Measurements from ENCODE around the gene UGT1A10. TPM values are rescaled to one million over a fixed set of nuclear protein-coding genes. Genes with fewer than 3 reads are reported as not detected.
"Not testable (repeated sequence)": the region's sequence is repeated elsewhere in the genome, so short reads cannot be mapped to it uniquely, and the experiment has no call there.

UGT1A10 gene
- not detected in 2 replicates for total RNA-seq

GRCh38 chr2:233636306-233636705 is at the start of gene UGT1A10:
UGT1A10 (plus strand) TSS chr2:233636448; CDS start chr2:233636523, 75 bp downstream.
- DNase-seq (ENCODE audit: low read depth); H3K27me3 ChIP-seq (ENCODE audit: control insufficient read depth, insufficient read depth, low read length); H3K4me3 ChIP-seq (ENCODE audit: low read depth, low read length); H3K36me3 ChIP-seq (ENCODE audit: control insufficient read depth, insufficient read depth, low read length): not testable (repeated sequence)
- peak; percentile 50 for FAIRE-seq

- FAIRE-seq (peak; percentile 91), DNase-seq (ENCODE audit: low read depth) (no peak)
- no peaks in the 10 kb centered on the region for H3K27me3 ChIP-seq (ENCODE audit: control insufficient read depth, insufficient read depth, low read length)
- no peak for TF ChIP-seq CTCF (IDR thresholded peaks at IDR 0.05; ENCODE audit: insufficient read depth, low read length, severe bottlenecking)
- no peak overlapping the region for H3K4me3 ChIP-seq (ENCODE audit: low read depth, low read length)
- no peaks in the 10 kb centered on the region for H3K36me3 ChIP-seq (ENCODE audit: control insufficient read depth, insufficient read depth, low read length)
These were observed 47.8 kb upstream of the UGT1A10 start for GRCh38 chr2:233588400-233588799.

- FAIRE-seq; H3K4me3 ChIP-seq (ENCODE audit: low read depth, low read length); H3K27me3 ChIP-seq (ENCODE audit: control insufficient read depth, insufficient read depth, low read length); H3K36me3 ChIP-seq (ENCODE audit: control insufficient read depth, insufficient read depth, low read length); DNase-seq (ENCODE audit: low read depth): not testable (repeated sequence)
These were observed 43.5 kb upstream of the UGT1A10 start for GRCh38 chr2:233592706-233593105.

GRCh38 chr2:233593201-233593600 is 43.0 kb upstream of the UGT1A10 start:
- no peak for DNase-seq (ENCODE audit: low read depth)
- Histone ChIP-seq H3K4me3 (ENCODE audit: low read depth, low read length) (no peak overlapping the region), H3K27me3 (ENCODE audit: control insufficient read depth, insufficient read depth, low read length) (no peaks in the 10 kb centered on the region), H3K36me3 (ENCODE audit: control insufficient read depth, insufficient read depth, low read length) (no peaks in the 10 kb centered on the region)
- TF ChIP-seq CTCF (IDR thresholded peaks at IDR 0.05; ENCODE audit: insufficient read depth, low read length, severe bottlenecking): no peak
- no peak for FAIRE-seq

GRCh38 chr2:233597522-233597921 is 38.7 kb upstream of the UGT1A10 start:
- DNase-seq (ENCODE audit: low read depth) (no peak), FAIRE-seq (no peak)
- Histone ChIP-seq H3K27me3 (ENCODE audit: control insufficient read depth, insufficient read depth, low read length) (no peaks in the 10 kb centered on the region), H3K4me3 (ENCODE audit: low read depth, low read length) (no peak overlapping the region), H3K36me3 (ENCODE audit: control insufficient read depth, insufficient read depth, low read length) (no peaks in the 10 kb centered on the region)
- no peak for TF ChIP-seq CTCF (IDR thresholded peaks at IDR 0.05; ENCODE audit: insufficient read depth, low read length, severe bottlenecking)

GRCh38 chr2:233598952-233599351 is 37.3 kb upstream of the UGT1A10 start:
- FAIRE-seq: no peak
- TF ChIP-seq CTCF (IDR thresholded peaks at IDR 0.05; ENCODE audit: insufficient read depth, low read length, severe bottlenecking): no peak
- no peaks in the 10 kb centered on the region for H3K27me3 ChIP-seq (ENCODE audit: control insufficient read depth, insufficient read depth, low read length)
- no peak for DNase-seq (ENCODE audit: low read depth)
- H3K4me3 ChIP-seq (ENCODE audit: low read depth, low read length): no peak overlapping the region
- H3K36me3 ChIP-seq (ENCODE audit: control insufficient read depth, insufficient read depth, low read length): no peaks in the 10 kb centered on the region

GRCh38 chr2:233600386-233600785 is 35.9 kb upstream of the UGT1A10 start:
- no peaks in the 10 kb centered on the region for H3K27me3 ChIP-seq (ENCODE audit: control insufficient read depth, insufficient read depth, low read length)
- no peak overlapping the region for H3K4me3 ChIP-seq (ENCODE audit: low read depth, low read length)
- no peak for TF ChIP-seq CTCF (IDR thresholded peaks at IDR 0.05; ENCODE audit: insufficient read depth, low read length, severe bottlenecking)
- no peaks in the 10 kb centered on the region for H3K36me3 ChIP-seq (ENCODE audit: control insufficient read depth, insufficient read depth, low read length)
- FAIRE-seq (no peak), DNase-seq (ENCODE audit: low read depth) (peak; percentile 5)

Data from bronchial epithelial cell (primary cell).